HUES48 (cell line): ENCODE measurements around the gene PAQR9.
A peak's percentile ranks its signal among the peaks of the same experiment; 100 is the strongest.

ENCODE experiments used
- H3K27ac ChIP-seq: one replicate; pipeline ENCODE4 v1.7.0; 2013; ENCODE audit warnings: low read depth, low read length, inconsistent platforms
- H3K27me3 ChIP-seq: 2 replicates; pipeline ENCODE4 v1.6.1; 2013; ENCODE audit warnings: mild to moderate bottlenecking, low read length; ENCODE audit not compliant: control insufficient read depth, insufficient read depth
- H3K36me3 ChIP-seq: 2 replicates; pipeline ENCODE4 v1.6.1; 2013; ENCODE audit warnings: low read length; ENCODE audit not compliant: control insufficient read depth, insufficient read depth
- H3K4me1 ChIP-seq: 2 replicates; pipeline ENCODE4 v1.6.1; 2013; ENCODE audit warnings: mild to moderate bottlenecking, low read length; ENCODE audit not compliant: control insufficient read depth, insufficient read depth
- H3K4me3 ChIP-seq: 2 replicates; pipeline ENCODE4 v1.5.1; 2013; ENCODE audit warnings: mild to moderate bottlenecking, low read depth, low read length
- H3K9ac ChIP-seq: 2 replicates; pipeline ENCODE4 v1.6.1; 2013; ENCODE audit warnings: mild to moderate bottlenecking, low read depth, low read length, moderate library complexity
- H3K9me3 ChIP-seq: 2 replicates; pipeline ENCODE4 v1.6.1; 2013; ENCODE audit warnings: low read length; ENCODE audit not compliant: control insufficient read depth, insufficient read depth

PAQR9 gene

DNA sequence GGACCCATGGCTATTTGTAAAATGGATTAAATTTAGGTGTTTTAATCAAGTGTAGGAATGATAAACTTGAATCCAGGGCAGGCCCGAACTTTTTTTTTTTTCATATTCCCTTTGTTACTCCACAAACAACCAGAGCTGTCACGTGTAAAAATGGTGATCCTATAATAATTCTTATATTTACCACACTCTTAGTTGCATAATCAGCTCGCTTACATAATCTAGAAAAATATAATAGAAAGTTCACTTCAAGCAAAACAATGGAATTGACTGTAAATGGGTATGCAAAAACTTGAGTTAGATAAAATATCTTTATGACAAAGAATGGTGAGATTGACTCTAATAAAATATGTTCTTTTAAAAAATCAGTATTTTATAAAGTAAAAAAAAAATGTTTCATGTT is 2.1 kb upstream of the PAQR9 start:
- H3K4me1 ChIP-seq: no peaks in the 10 kb centered on the region
- no peaks in the 10 kb centered on the region for H3K9me3 ChIP-seq
- H3K36me3 ChIP-seq: no peaks in the 10 kb centered on the region
- peaks cover 44% of the 10 kb centered on the region for H3K27me3 ChIP-seq
- no peak overlapping the region for H3K4me3 ChIP-seq
- H3K9ac ChIP-seq: no peak overlapping the region
- H3K27ac ChIP-seq: no peak overlapping the region

DNA sequence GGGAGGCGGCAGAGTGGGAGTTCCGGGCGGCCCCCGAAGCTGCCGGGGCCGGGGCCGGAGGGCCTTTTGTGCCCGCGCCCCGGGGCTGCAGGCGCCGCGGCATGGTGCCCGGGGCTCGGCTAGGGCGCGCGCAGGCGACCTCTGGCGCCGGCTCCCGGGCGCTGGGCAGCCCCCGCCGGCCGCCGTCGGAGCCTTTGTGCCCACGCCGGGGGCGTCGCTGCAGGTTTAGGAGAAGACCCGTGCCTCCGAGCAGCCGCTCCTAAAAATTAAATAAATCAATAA is 299 bp downstream of the PAQR9 start:
- Histone ChIP-seq H3K27me3 (peaks cover 45% of the 10 kb centered on the region), H3K27ac (no peak overlapping the region), H3K4me3 (peak overlapping the region; percentile 88), H3K9ac (peak overlapping the region; percentile 51; the same call in 1 of the 2 replicates), H3K36me3 (no peaks in the 10 kb centered on the region), H3K9me3 (no peaks in the 10 kb centered on the region), H3K4me1 (no peaks in the 10 kb centered on the region)

DNA sequence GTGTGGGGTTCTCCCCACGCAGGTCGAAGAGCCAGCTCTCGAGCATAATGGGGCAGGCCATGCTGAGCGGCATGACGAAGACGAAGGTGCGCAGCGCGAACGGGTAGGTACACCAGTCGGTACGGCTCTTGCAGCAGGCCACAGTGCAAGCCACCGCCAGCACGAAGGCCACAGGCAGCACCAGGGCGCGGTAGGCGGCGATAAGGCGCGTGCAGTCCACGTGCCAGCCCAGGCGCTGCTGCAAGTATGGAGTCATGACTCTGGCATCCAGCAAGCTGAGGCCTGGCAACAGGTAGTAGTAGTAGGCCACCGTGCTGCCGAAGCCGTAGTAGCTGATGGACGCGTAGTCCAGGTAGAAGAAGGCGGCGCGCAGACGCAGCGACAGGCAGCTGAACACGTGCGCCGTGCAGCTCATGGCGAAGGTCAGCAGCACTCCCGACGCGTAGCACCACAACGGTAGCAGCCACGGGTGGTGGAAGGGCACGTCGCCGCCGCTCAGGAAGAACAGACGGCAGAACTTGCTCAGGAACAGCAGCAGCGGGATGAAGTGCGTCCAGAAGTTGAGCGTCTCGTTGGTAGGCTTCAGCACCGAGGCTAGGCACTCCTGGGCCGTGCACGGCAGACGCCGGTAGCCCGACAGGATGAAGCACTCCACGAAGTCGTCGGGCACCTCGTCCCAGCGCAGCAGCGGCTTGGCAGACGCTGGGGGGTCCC is 797 bp downstream of the PAQR9 start:
- Histone ChIP-seq H3K9me3 (no peaks in the 10 kb centered on the region), H3K9ac (peak overlapping the region; percentile 51; the same call in 1 of the 2 replicates), H3K27me3 (peaks cover 45% of the 10 kb centered on the region), H3K27ac (no peak overlapping the region), H3K4me3 (peak overlapping the region; percentile 88), H3K36me3 (no peaks in the 10 kb centered on the region), H3K4me1 (no peaks in the 10 kb centered on the region)

DNA sequence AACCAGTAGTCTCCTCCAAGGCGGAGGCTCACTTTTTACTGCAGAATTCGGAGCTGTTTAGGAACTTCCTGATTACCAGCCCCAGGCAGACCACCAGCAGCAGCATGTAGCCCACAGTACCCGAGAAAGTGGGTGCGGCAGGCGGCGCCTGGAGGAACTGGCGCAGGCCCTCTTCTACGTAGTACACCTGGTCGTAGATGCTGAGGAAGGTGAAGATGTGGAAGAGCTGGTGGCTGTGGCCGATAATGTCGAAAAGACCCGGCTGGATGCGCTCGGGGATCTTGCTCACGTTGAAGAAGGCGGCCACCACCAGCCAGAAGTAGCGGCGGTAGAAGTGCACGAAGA is 1.3 kb downstream of the PAQR9 start:
- Histone ChIP-seq H3K27ac (no peak overlapping the region), H3K36me3 (no peaks in the 10 kb centered on the region), H3K9me3 (no peaks in the 10 kb centered on the region), H3K27me3 (peaks cover 45% of the 10 kb centered on the region), H3K4me1 (no peaks in the 10 kb centered on the region), H3K4me3 (no peak overlapping the region), H3K9ac (no peak overlapping the region)

DNA sequence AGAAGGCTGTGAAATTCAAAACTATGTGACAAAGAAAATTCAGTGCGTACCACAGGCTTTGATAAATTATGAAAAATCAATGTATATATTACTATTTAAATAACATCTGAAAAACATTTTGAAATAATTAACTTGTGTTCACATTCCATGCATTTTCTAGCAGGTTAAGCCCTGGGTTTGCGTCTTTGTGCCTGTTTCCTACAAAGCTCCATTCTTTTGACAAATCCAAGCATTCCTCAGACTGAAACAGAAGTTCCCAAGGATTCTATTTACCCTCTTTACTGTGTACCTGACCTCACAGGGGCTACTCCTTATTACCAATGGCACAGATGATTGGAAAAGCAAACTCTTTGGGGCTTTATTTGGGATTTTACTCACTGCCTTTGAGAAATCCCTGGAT is 1.9 kb downstream of the PAQR9 start:
- no peaks in the 10 kb centered on the region for H3K9me3 ChIP-seq
- no peak overlapping the region for H3K27ac ChIP-seq
- no peak overlapping the region for H3K4me3 ChIP-seq
- no peak overlapping the region for H3K9ac ChIP-seq
- H3K36me3 ChIP-seq: no peaks in the 10 kb centered on the region
- H3K4me1 ChIP-seq: no peaks in the 10 kb centered on the region
- peaks cover 45% of the 10 kb centered on the region for H3K27me3 ChIP-seq

DNA sequence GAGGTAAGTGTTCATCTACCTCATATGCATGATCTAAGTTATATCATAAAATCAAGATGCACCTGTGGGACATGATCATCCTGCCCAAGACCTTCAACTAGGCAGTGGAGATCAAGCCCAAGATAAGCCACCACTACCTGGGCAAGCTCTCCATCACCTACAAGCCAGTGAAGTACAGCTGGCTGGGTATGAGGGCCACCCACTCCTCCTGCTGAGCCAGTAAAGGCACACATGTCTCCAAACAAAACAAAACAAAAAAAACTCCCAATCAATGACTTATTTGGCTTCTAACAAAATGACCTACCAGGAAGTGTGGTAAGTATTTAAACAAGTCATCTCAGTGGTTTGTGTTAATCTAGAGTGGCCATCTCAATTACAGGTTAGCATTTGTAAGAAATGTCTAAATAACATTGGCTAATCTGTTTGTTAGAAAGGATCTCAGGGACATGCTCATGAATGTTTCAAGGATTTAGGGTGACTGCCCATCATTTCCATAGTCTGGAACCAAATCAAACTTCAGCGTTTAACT is 3.1 kb downstream of the PAQR9 start:
- Histone ChIP-seq H3K9ac (no peak overlapping the region), H3K9me3 (no peaks in the 10 kb centered on the region), H3K4me1 (no peaks in the 10 kb centered on the region), H3K27me3 (peaks cover 39% of the 10 kb centered on the region), H3K36me3 (no peaks in the 10 kb centered on the region), H3K27ac (no peak overlapping the region), H3K4me3 (no peak overlapping the region)

DNA sequence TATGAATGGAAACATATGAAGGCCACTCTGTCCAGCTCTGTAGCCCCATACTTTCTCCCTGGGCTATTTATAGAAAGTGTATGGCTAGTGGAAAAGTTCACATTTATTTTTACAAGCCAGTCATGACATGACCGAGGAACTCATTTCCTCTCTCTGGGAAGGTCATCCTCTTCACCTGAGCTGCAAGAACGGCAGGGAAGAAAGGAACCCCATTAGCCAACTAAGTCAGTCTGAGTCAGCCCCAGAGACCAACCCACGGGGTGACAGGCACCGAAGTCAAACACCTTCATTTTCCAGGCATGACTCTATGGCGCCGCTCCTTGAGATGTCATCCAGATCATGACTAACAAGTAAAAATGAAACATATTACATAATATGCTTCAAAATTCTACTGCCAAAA is 4.8 kb downstream of the PAQR9 start:
- H3K4me3 ChIP-seq: no peak overlapping the region

DNA sequence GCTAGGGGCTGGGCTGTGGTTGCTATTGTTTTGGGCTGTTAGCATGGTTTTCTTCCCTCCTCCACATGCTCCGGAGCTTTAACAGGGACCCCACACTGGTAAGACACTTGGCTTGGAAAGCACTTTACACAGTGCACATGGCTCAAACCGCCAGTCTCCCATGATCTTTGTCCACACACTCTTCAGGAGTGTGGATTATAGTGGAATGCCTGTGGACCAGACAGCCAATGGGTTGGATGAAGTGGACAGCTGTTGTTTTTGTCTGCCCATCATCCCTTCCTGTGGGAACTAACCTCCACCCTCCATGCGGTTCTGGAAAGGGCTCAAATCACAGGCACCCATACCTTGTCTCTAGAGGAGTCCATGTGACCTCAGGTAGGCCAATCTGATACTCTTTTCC is 10.0 kb downstream of the PAQR9 start:
- Histone ChIP-seq H3K9ac (no peak overlapping the region), H3K9me3 (no peaks in the 10 kb centered on the region), H3K4me3 (no peak overlapping the region), H3K36me3 (no peaks in the 10 kb centered on the region), H3K4me1 (no peaks in the 10 kb centered on the region), H3K27me3 (no peaks in the 10 kb centered on the region), H3K27ac (no peak overlapping the region)

More for the DNA sequence above, 4.8 kb downstream of the PAQR9 start:
- no peaks in the 10 kb centered on the region for H3K9me3 ChIP-seq
- no peaks in the 10 kb centered on the region for H3K4me1 ChIP-seq
- H3K27ac ChIP-seq: no peak overlapping the region
- H3K36me3 ChIP-seq: no peaks in the 10 kb centered on the region
- H3K27me3 ChIP-seq: peaks cover 24% of the 10 kb centered on the region
- no peak overlapping the region for H3K9ac ChIP-seq

DNA sequence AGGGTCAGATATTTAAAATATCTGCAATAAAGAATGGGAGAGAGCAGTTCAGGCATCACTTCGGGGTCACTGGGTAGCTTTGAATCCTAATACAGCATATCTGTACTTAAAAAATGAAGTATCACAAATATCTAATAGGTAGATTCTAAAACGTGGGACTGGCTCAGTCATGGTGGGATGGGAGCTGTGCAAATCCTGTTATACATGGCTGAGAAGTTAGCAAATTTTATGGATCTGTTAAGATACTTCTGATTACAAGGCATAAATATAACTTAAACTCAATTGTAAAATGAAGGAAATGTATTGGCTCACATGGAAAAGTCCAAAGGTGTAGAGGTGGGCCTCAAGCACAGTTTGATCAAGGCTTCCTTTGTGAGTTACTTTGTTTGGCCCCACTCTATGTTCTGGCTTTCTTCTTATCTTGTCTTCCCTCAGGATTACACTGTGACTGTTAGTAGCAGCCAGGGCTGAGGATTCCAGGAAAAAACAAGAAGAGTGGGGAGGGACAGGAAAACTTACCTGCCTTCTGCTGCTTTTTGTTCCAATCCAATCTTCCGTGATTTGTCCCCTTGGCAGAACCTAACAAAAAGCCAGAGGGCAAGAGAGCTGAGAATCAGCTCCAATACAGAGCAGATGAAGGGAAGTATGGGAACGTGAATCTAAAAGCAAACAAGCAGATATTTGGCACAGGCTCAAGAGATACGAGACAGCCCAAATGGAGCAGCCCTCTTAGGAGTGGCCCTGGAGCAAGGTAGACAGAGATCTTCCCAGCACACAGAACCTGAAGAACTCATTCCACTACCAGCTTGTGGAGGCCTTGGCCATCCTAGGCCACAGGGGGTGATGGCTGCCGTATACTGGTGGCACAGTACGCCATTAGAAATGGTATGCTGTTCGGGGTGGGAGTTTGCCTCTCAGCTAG is 10.9 kb downstream of the PAQR9 start:
- Histone ChIP-seq H3K36me3 (no peaks in the 10 kb centered on the region), H3K9ac (no peak overlapping the region), H3K27me3 (peaks cover 6% of the 10 kb centered on the region), H3K27ac (no peak overlapping the region), H3K4me1 (no peaks in the 10 kb centered on the region), H3K9me3 (no peaks in the 10 kb centered on the region), H3K4me3 (no peak overlapping the region)

DNA sequence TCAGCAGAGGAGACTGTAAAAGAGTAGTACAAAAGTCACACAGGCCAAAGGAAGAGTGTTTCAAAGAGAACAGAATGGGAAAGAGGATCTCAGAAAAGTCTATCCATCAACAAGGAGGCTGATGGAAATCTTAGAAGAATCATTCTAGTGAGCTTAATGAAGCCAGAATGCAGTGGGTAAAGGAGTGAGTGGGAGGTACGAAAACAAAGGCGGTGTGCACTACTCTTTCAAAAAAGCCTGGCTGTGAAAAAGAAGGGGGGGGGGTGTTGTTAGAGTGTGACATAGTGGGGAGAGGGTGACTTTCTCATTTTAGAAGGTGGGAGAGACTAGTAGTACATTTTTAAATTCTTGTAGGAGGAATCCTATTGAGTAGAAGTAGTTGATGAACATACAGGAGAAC is 11.7 kb downstream of the PAQR9 start:
- H3K4me1 ChIP-seq: no peaks in the 10 kb centered on the region
- no peaks in the 10 kb centered on the region for H3K36me3 ChIP-seq
- no peak overlapping the region for H3K27ac ChIP-seq
- peaks cover 9% of the 10 kb centered on the region for H3K27me3 ChIP-seq
- H3K4me3 ChIP-seq: no peak overlapping the region
- no peak overlapping the region for H3K9ac ChIP-seq
- no peaks in the 10 kb centered on the region for H3K9me3 ChIP-seq

DNA sequence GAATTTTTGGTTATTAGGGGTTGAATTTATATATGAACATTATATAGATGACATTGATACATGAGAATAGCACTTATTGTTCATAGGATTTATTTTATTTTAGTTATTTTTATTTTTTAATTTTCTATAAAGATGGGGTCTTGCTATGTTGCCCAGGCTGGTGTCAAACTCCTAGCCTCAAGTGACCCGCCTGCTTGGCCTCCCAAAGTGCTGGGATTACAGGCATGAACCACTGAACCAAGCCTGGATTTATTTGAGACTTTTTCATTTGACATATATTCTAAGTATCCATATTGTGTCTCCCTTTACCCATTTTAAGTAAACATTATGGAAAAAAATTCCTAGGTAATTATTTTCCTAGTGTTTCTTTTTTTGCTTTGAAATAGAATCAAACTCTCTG is 12.5 kb downstream of the PAQR9 start:
- Histone ChIP-seq H3K27ac (no peak overlapping the region), H3K9ac (no peak overlapping the region), H3K36me3 (no peaks in the 10 kb centered on the region), H3K27me3 (peaks cover 9% of the 10 kb centered on the region), H3K4me1 (no peaks in the 10 kb centered on the region), H3K9me3 (no peaks in the 10 kb centered on the region), H3K4me3 (no peak overlapping the region)
